GM18870 (cell line): Measurements from ENCODE around the gene ACHE.
A peak's percentile ranks its signal among the peaks of the same experiment; 100 is the strongest.

Experiments
- ATAC-seq: cut with Tn5 transposase; IDR thresholded peaks from one replicate; pipeline ENCODE4 v1.9.1; 2021; ENCODE audit warnings: moderate library complexity; ENCODE audit not compliant: unreplicated experiment

Gene ACHE

GRCh38 chr7:100886142-100886935 lies 9.3 kb downstream of the ACHE start:
- no peak for ATAC-seq

- ATAC-seq, result no peak
Measured at GRCh38 chr7:100885440-100886141, 10.1 kb downstream of the ACHE start.

GRCh38 chr7:100884736-100885439 lies 10.8 kb downstream of the ACHE start:
- ATAC-seq, result no peak

GRCh38 chr7:100882785-100883526 lies 12.7 kb downstream of the ACHE start:
- ATAC-seq, result no peak

GRCh38 chr7:100882201-100882600 lies 13.5 kb downstream of the ACHE start:
- no peak for ATAC-seq

GRCh38 chr7:100881136-100881535 lies 14.6 kb downstream of the ACHE start:
- ATAC-seq, result no peak

GRCh38 chr7:100880645-100881044 lies 15.0 kb downstream of the ACHE start:
- ATAC-seq, result no peak

- no peak for ATAC-seq
Measured at GRCh38 chr7:100879685-100880261, 15.9 kb downstream of the ACHE start.

- ATAC-seq, result no peak
Measured at GRCh38 chr7:100878685-100879084, 17.0 kb downstream of the ACHE start.

- no peak for ATAC-seq
Measured at GRCh38 chr7:100878013-100878412, 17.7 kb downstream of the ACHE start.

GRCh38 chr7:100875356-100875751 lies 20.3 kb downstream of the ACHE start:
- no peak for ATAC-seq

- peak; percentile 75 for ATAC-seq
Measured at GRCh38 chr7:100874577-100875355, 20.9 kb downstream of the ACHE start, which contains the start of gene SRRT. TSS of gene SRRT (plus strand) at chr7:100875103. CDS start at chr7:100875591, 488 bp downstream.

GRCh38 chr7:100874300-100874576 lies 21.4 kb downstream of the ACHE start:
- no peak for ATAC-seq

GRCh38 chr7:100873599-100874299 lies 21.9 kb downstream of the ACHE start:
- no peak for ATAC-seq

GRCh38 chr7:100867776-100868485 lies 27.8 kb downstream of the ACHE start:
- ATAC-seq, result no peak

GRCh38 chr7:100867040-100867775 lies 28.5 kb downstream of the ACHE start, which contains the start of gene TRIP6:
TSS of gene TRIP6 (plus strand) at chr7:100867387. CDS start at chr7:100867498, 111 bp downstream.
- no peak for ATAC-seq

- no peak for ATAC-seq
Measured at GRCh38 chr7:100866729-100867039, 29.0 kb downstream of the ACHE start.
